HCT116 (cell line): ENCODE results near the gene B3GALNT1. TPM values are rescaled to one million over a fixed set of nuclear protein-coding genes. Genes with fewer than 3 reads are reported as not detected.
"Not testable (repeated sequence)": the region's sequence is repeated elsewhere in the genome, so short reads cannot be mapped to it uniquely, and the experiment has no call there.

ENCODE experiments used
- ATAC-seq: fragments of 200-7000 bp; cut with Tn5 transposase; 2 replicates; pipeline ENCODE4 v1.9.1; 2020; ENCODE audit warnings: mild to moderate bottlenecking, moderate library complexity
- BruUV-seq: library from RNA; stranded (reverse); fragments of 400-500 nt; replicated peaks from 2 replicates; lab custom pipeline; 2021; lab: Mats Ljungman, UMichigan
- CTCF ChIA-PET: fragments of 300-600 bp; sonication (Branson Sonifier 250); formaldehyde crosslinking; loops from one replicate; lab custom pipeline; 2021; ENCODE audit warnings: antibody characterized with exemption; lab: Charles Lee
- POLR2A ChIA-PET: fragments of 300-600, 350-600 bp; sonication (Branson Sonifier 250); formaldehyde crosslinking; loops from one replicate; lab custom pipeline; 2021; ENCODE audit warnings: antibody characterized with exemption; lab: Charles Lee
- RAD21 ChIA-PET, 2 experiments: fragments of 300-600 bp; sonication (Branson Sonifier 250); formaldehyde crosslinking; loops; one replicate each; lab custom pipeline; 2023; ENCODE audit warnings: low total read pairs in 2 of 2; ENCODE audit not compliant: uncharacterized antibody in 2 of 2, unreplicated experiment in 2 of 2, low non-redundant PET in 1 of 2; lab: Charles Lee
- DNase-seq: peaks from one replicate; pipeline ENCODE4 v3.0.0-alpha.2; 2010; ENCODE audit warnings: low read depth, low spot score
- H2AFZ ChIP-seq: fragments of 200-600 bp; shearing (Covaris generic), sonication (generic); 2 replicates; pipeline ENCODE4 v1.6.1; 2017; ENCODE audit warnings: low read depth, mixed run types, mixed read lengths, antibody characterized with exemption, low read length; ENCODE audit not compliant: poor library complexity, severe bottlenecking
- H3K27ac ChIP-seq: 2 replicates; pipeline ENCODE4 v1.5.1; 2012; ENCODE audit warnings: low read depth, low read length
- H3K27me3 ChIP-seq: fragments of 200-600 bp; sonication (generic); 2 replicates; pipeline ENCODE4 v1.6.1; 2016; ENCODE audit warnings: mixed run types, low read length, mixed read lengths; ENCODE audit not compliant: insufficient read depth
- H3K36me3 ChIP-seq, 2 experiments: fragments of 200-500 bp in 1 of 2; fragments of 200-600 bp in 1 of 2; sonication (Bioruptor generic) in 1 of 2; sonication (generic) in 1 of 2; 2 replicates each; pipeline versions ENCODE4 v1.5.1 to v1.6.1; 2014 to 2016; ENCODE audit warnings: low read length in 2 of 2, inconsistent platforms in 1 of 2, mixed read lengths in 1 of 2, mixed run types in 1 of 2; ENCODE audit not compliant: insufficient read depth in 2 of 2, control insufficient read depth in 1 of 2
- H3K4me1 ChIP-seq, 2 experiments: fragments of 200-600 bp in 1 of 2; sonication (generic) in 1 of 2; 2 replicates each; pipeline versions ENCODE4 v1.5.1 to v1.6.1; 2012 to 2017; ENCODE audit warnings: low read length in 2 of 2, inconsistent platforms in 1 of 2, mild to moderate bottlenecking in 1 of 2, mixed read lengths in 1 of 2, mixed run types in 1 of 2, moderate library complexity in 1 of 2; ENCODE audit not compliant: insufficient read depth in 2 of 2, control insufficient read depth in 1 of 2
- H3K4me2 ChIP-seq: fragments of 200-600 bp; sonication (generic); 2 replicates; pipeline ENCODE4 v1.6.1; 2017; ENCODE audit warnings: mixed run types, low read length, mixed read lengths
- H3K4me3 ChIP-seq, 2 experiments: fragments of 200-600 bp in 1 of 2; sonication (generic) in 1 of 2; replicated peaks in 1 of 2; 2 replicates each; pipeline ENCODE4 v1.5.1; 2011 to 2016; ENCODE audit warnings: low read length in 2 of 2, control low read depth in 1 of 2, low read depth in 1 of 2, mild to moderate bottlenecking in 1 of 2, mixed read lengths in 1 of 2, mixed run types in 1 of 2
- H3K79me2 ChIP-seq: fragments of 200-600 bp; sonication (generic); 2 replicates; pipeline ENCODE4 v1.6.1; 2017; ENCODE audit warnings: mild to moderate bottlenecking, mixed run types, low read length, moderate library complexity, mixed read lengths; ENCODE audit not compliant: insufficient read depth
- H3K9ac ChIP-seq: fragments of 200-600 bp; sonication (generic); 2 replicates; pipeline ENCODE4 v1.6.1; 2016; ENCODE audit warnings: low read length, mixed read lengths
- H3K9me2 ChIP-seq: fragments of 200-600 bp; sonication (generic), shearing (Covaris generic); 2 replicates; pipeline ENCODE4 v1.6.1; 2017; ENCODE audit warnings: mixed run types, mild to moderate bottlenecking, moderate library complexity; ENCODE audit not compliant: insufficient read depth
- H3K9me3 ChIP-seq, 2 experiments: fragments of 200-500 bp in 1 of 2; fragments of 200-600 bp in 1 of 2; sonication (Bioruptor generic) in 1 of 2; sonication (generic) in 1 of 2; 2 replicates each; pipeline ENCODE4 v1.6.1; 2014 to 2017; ENCODE audit warnings: low read length in 2 of 2, mixed read lengths in 2 of 2, inconsistent platforms in 1 of 2, low read depth in 1 of 2, mild to moderate bottlenecking in 1 of 2, mixed run types in 1 of 2, moderate library complexity in 1 of 2; ENCODE audit not compliant: control insufficient read depth in 1 of 2, insufficient read depth in 1 of 2
- H4K20me1 ChIP-seq: fragments of 200-600 bp; sonication (generic), shearing (Covaris generic); 2 replicates; pipeline ENCODE4 v1.6.1; 2017; ENCODE audit warnings: mixed run types, mild to moderate bottlenecking, moderate library complexity; ENCODE audit not compliant: insufficient read depth
- CBX3 ChIP-seq: IDR thresholded peaks from 2 replicates; pipeline ENCODE4 v1.6.1; 2012; ENCODE audit warnings: low read depth
- ELF1 ChIP-seq: IDR thresholded peaks from 2 replicates; pipeline ENCODE4 v1.6.1; 2012; ENCODE audit warnings: low read depth, borderline replicate concordance
- JUND ChIP-seq: IDR thresholded peaks from 2 replicates; pipeline ENCODE4 v1.6.1; 2012
- POLR2A ChIP-seq: IDR thresholded peaks from 2 replicates; pipeline ENCODE4 v1.7.0; 2011; ENCODE audit warnings: borderline replicate concordance; ENCODE audit not compliant: insufficient read depth, insufficient read length; ENCODE audit errors: extremely low read depth
- ZBTB33 ChIP-seq: IDR thresholded peaks from 2 replicates; pipeline ENCODE4 v1.6.1; 2011; ENCODE audit warnings: mild to moderate bottlenecking, low read length, moderate library complexity; ENCODE audit not compliant: insufficient replicate concordance; ENCODE audit errors: extremely low read depth
- ZNF274 ChIP-seq: fragments of 200-500 bp; sonication (Bioruptor generic); IDR thresholded peaks from 2 replicates; pipeline ENCODE4 v1.6.1; 2014; ENCODE audit warnings: mild to moderate bottlenecking, low read depth, low read length, inconsistent platforms
- intact Hi-C: fragments of 100-400 bp; cut with micrococcal nuclease; formaldehyde crosslinking; loops from 2 replicates; pipeline ENCODE4 v1.10.0; 2022
- total RNA-seq: library from RNA; stranded (reverse); gene quantifications from one replicate; pipeline ENCODE4 v1.2.1, GENCODE V29; 2021; ENCODE audit not compliant: unreplicated experiment
- TF ChIP-seq, protein P1 (sequence below), 3 experiments: fragments of 200-600 bp in 1 of 3; sonication (generic) in 1 of 3; IDR thresholded peaks in 2 of 3; conservative IDR thresholded peaks in 1 of 3; 2 replicates each; pipeline ENCODE4 v1.5.1; 2012 to 2017; ENCODE audit warnings: low read depth in 2 of 3, low read length in 2 of 3, antibody characterized with exemption in 1 of 3, borderline replicate concordance in 1 of 3, control low read depth in 1 of 3, mild to moderate bottlenecking in 1 of 3, mixed read lengths in 1 of 3, mixed run types in 1 of 3, moderate library complexity in 1 of 3; ENCODE audit not compliant: insufficient read depth in 1 of 3

Gene B3GALNT1
- total RNA-seq, 1 experiment from 2014 or later, result 9.6 TPM

- Histone ChIP-seq H3K9me2 (no peaks in the 10 kb centered on the region), H3K27me3 (no peaks in the 10 kb centered on the region), H3K9me3 (no peaks in the 10 kb centered on the region), H3K9ac (no peak overlapping the region), H4K20me1 (no peaks in the 10 kb centered on the region), H3K36me3 (no peaks in the 10 kb centered on the region), H3K79me2 (no peaks in the 10 kb centered on the region), H3K4me2 (no peak overlapping the region), H3K4me1 (no peaks in the 10 kb centered on the region), H2AFZ (no peak overlapping the region), H3K27ac (no peak overlapping the region), H3K4me3 (no peak overlapping the region)
- RAD21 ChIA-PET, result no interaction called here
- intact Hi-C loops, result no loop called here
- no peak for TF ChIP-seq ZBTB33
- TF ChIP-seq ELF1, result no peak
- TF ChIP-seq, protein P1, sequence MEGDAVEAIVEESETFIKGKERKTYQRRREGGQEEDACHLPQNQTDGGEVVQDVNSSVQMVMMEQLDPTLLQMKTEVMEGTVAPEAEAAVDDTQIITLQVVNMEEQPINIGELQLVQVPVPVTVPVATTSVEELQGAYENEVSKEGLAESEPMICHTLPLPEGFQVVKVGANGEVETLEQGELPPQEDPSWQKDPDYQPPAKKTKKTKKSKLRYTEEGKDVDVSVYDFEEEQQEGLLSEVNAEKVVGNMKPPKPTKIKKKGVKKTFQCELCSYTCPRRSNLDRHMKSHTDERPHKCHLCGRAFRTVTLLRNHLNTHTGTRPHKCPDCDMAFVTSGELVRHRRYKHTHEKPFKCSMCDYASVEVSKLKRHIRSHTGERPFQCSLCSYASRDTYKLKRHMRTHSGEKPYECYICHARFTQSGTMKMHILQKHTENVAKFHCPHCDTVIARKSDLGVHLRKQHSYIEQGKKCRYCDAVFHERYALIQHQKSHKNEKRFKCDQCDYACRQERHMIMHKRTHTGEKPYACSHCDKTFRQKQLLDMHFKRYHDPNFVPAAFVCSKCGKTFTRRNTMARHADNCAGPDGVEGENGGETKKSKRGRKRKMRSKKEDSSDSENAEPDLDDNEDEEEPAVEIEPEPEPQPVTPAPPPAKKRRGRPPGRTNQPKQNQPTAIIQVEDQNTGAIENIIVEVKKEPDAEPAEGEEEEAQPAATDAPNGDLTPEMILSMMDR (IDR thresholded peaks at IDR 0.05 in 2 of 3, conservative IDR thresholded peaks at IDR 0.05 in 1 of 3; ENCODE audit: borderline replicate concordance in 1 of 3, insufficient read depth in 1 of 3, low read depth in 2 of 3, low read length in 2 of 3), result no peak
- no peak for TF ChIP-seq POLR2A
- no peak for TF ChIP-seq JUND
- TF ChIP-seq ZNF274, result no peak
- TF ChIP-seq CBX3, result no peak
- no TSS peak for BruUV-seq
- CTCF ChIA-PET, result no interaction called here
- POLR2A ChIA-PET, result no interaction called here
- DNase-seq, result no peak
- no peak for ATAC-seq
These were observed 69.4 kb downstream of the B3GALNT1 start for GRCh38 chr3:161035711-161036110.

GRCh38 chr3:161034913-161035550 is 70.1 kb downstream of the B3GALNT1 start:
- H3K4me1 ChIP-seq, H3K79me2 ChIP-seq, H3K9me3 ChIP-seq, intact Hi-C loops, BruUV-seq, H3K27me3 ChIP-seq, H3K9me2 ChIP-seq, H3K27ac ChIP-seq, ATAC-seq, H4K20me1 ChIP-seq, DNase-seq, H3K4me2 ChIP-seq, H3K36me3 ChIP-seq, H3K9ac ChIP-seq, H3K4me3 ChIP-seq, H2AFZ ChIP-seq, CTCF ChIA-PET, POLR2A ChIA-PET, RAD21 ChIA-PET: not testable (repeated sequence)
